Epithelial cell of esophagus (primary cell): ENCODE measurements around the gene FAM216B.

ENCODE experiments used
- DNase-seq: peaks from one replicate; pipeline ENCODE4 v3.0.0; 2010; ENCODE audit warnings: low read depth
- H3K4me3 ChIP-seq: 2 replicates; pipeline ENCODE4 v1.5.1; 2011; ENCODE audit warnings: mild to moderate bottlenecking, low read length, control low read depth
- TF ChIP-seq, protein P1 (sequence below): IDR thresholded peaks from 2 replicates; pipeline ENCODE4 v1.5.1; 2011; ENCODE audit warnings: low read depth, mild to moderate bottlenecking, low read length, control low read depth, inconsistent platforms; ENCODE audit not compliant: insufficient read depth; ENCODE audit errors: missing control alignments

FAM216B gene

DNA sequence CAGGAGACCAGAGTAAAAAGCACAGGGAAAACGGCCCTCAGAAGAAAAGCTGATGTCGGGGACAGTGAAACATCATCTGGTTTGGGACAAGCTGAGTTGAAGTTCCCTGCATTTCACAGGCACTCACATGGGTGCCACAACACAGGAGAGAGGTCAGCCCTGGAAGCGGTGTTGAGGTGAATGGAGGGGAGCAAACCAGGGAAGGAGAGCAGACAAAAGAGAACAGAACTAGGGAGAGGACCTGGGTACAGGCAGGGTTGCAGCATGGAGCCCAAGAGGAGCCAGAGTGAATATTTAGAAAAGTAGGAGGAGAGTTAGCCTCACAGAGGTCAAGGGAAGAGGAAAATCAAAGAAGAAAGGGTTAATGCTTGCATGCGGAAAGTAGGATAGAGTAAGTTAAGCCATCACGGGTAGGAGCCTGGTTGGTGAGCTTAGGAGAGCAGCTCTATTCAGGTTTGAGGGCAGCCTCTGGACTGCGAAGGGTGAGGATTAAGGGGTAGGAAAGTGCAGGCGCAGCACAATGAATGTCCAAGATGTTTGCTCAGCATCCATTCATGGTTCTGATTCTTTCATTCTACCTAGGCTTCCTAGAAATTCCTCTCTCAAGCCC is 15.5 kb downstream of the FAM216B start:
- TF ChIP-seq, protein P1, sequence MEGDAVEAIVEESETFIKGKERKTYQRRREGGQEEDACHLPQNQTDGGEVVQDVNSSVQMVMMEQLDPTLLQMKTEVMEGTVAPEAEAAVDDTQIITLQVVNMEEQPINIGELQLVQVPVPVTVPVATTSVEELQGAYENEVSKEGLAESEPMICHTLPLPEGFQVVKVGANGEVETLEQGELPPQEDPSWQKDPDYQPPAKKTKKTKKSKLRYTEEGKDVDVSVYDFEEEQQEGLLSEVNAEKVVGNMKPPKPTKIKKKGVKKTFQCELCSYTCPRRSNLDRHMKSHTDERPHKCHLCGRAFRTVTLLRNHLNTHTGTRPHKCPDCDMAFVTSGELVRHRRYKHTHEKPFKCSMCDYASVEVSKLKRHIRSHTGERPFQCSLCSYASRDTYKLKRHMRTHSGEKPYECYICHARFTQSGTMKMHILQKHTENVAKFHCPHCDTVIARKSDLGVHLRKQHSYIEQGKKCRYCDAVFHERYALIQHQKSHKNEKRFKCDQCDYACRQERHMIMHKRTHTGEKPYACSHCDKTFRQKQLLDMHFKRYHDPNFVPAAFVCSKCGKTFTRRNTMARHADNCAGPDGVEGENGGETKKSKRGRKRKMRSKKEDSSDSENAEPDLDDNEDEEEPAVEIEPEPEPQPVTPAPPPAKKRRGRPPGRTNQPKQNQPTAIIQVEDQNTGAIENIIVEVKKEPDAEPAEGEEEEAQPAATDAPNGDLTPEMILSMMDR = no peak
- no peak overlapping the region for H3K4me3 ChIP-seq
- no peak for DNase-seq

DNA sequence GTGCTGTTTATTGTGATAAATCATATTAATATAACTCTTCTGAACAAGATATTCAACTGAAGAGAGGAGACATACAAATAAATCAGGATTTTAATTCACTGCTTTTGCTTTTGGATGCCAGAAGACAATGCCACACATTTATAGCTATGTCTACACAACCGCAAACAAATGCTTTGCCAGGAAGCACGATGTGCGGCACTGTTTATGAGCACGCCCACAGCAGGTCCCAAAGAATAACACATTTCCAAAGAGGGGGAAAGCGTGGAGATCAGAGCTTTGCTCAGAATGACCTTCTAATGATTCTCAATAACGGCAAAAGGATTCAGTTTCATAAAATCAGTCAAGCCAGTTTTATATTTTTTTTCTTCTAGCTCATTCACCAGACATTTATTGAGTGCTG is 16.7 kb downstream of the FAM216B start:
- H3K4me3 ChIP-seq = no peak overlapping the region
- TF ChIP-seq, protein P1 = no peak
- DNase-seq = no peak

DNA sequence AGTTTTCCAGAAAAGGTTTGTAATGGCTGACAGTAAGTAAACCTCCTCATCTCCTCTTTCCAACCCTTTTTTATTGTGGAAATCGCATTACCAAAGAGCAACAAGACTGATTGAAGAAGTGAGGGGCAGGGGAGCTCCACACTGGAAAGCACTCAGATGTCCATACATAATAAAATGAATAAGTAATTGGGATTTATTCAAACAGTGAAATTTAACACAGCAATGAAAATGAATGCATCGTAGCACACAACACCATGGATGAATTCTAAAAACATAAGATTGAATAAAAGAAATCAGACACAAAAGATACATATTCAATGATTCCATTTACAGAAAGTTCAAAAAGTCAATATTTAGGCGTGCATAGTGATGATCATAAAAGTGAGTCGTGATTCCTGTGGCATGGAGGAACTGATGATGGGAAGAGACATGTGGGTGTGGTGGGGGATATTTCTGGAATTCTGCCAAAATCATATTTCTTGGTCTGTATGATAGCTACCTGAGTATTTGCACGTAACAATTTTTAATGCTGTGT is 18.8 kb downstream of the FAM216B start:
- no peak for DNase-seq
- H3K4me3 ChIP-seq = no peak overlapping the region
- TF ChIP-seq, protein P1 = no peak

DNA sequence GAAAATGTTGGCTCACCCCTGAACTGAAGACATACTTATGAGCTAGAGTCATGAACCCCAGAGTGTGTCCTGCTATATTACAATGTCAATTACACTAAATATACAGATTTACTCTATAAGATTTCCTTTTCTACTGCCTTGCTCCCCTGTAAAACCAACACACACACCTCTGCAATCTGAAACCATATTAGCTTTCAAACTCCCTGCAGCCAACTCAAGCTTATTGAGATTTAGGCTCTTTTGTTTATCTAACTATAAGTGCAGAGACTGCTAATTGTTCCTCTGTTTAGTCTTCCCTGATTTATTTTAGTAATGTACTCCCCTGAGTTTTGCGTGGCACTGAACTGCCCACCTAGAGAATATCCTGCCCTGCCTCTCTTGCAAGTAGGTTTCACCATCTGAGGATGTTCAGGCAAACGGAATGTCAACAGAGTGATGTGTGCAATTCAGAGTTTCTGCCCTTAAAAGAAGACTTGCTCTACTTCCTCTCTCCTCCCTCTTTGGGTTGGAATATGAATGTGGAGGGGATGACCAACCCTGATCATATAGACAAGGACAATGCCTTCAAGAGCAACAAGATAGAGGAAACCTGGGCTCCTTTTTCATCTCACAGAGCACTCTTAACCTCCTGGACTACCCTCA is 22.3 kb downstream of the FAM216B start:
- peak; percentile 38 for DNase-seq
- TF ChIP-seq, protein P1 = no peak
- H3K4me3 ChIP-seq = no peak overlapping the region

DNA sequence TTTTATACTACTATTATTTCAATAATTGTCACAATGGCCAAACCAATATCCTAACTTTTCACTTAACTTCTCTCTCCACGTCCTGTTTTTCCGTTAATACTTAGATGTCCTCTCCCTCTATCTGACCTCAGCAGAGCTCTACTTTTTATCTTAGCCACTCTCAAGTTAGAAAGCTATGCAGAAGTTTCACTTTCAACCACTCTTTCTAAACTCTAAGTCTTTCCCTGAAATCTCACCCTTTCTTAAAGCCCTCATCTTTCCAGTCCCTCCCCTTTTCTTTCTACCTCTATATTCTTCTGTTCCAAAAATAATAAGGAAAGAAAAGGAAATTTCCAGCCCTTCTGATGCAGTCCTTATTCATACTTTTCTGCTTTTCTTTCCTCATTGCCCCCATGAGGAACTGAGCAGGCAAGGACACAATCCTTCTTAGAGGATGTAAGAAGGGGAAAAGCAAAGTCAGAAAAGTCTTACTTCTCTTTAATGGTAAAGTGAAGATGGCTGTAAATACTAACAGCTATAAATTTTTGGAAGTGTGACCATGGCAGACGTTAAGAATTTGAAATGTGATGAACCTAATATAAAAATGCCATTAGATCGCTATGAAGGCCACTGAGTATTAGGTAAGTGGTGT is 23.0 kb downstream of the FAM216B start:
- H3K4me3 ChIP-seq = no peak overlapping the region
- no peak for DNase-seq
- TF ChIP-seq, protein P1 = no peak

DNA sequence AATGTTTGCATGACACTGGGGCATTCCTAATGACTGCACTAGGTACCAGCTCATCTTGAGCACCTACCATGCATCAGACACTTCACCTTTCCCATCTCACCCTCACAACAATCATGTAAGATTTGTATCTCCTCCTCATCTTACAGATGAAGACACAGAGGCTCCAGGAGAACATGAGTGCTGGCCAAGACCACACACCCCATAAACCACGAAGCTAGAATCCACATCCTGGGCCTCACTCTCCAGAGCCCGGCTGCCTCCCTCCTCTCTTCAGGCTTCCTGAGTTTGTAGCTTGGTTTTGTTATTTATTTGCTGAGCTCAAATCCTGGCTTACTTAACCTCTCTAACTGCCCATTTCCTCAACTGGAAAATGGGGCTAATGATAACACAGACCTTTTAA is 25.9 kb downstream of the FAM216B start:
- H3K4me3 ChIP-seq = no peak overlapping the region
- TF ChIP-seq, protein P1 = no peak
- DNase-seq = no peak
